COLO829 (cell line): ENCODE results near the gene OR6C65.
"Not testable (repeated sequence)": the region's sequence is repeated elsewhere in the genome, so short reads cannot be mapped to it uniquely, and the experiment has no call there.

Experiments used
- DNase-seq: peaks from one replicate; pipeline ENCODE4 v3.0.0; 2012; ENCODE audit warnings: low spot score

OR6C65 gene

GRCh38 chr12:55400229-55400628 is at the start of gene OR6C65:
Gene OR6C65, plus strand, starts transcription at chr12:55400529. Its CDS starts 0 bp downstream, at chr12:55400529.
- no peak for DNase-seq

DNA sequence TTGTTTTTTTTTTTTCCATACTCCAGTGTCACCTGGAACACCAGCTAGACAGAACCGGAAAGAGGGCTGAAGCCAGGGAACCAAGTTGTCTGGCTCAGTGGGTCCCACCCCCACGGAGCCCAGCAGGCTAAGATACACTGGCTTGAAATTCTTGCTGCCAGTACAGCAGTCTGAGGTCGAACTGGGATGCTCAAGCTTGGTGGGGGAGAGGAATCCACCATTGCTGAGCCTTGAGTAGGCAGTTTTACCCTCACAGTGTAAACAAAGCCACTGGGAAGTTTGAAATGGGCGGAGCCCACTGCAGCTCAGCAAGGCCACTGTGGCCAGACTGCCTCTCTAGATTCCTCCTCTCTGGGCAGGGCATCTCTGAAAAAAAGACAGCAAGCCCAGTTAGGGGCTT is 45.0 kb upstream of the OR6C65 start:
- not testable (repeated sequence) for DNase-seq

GRCh38 chr12:55362675-55363074 is 37.7 kb upstream of the OR6C65 start, which contains the start of gene OR6C75:
Gene OR6C75, plus strand, starts transcription at chr12:55362975. Its CDS starts 2,136 bp downstream, at chr12:55365111.
- no peak for DNase-seq

DNA sequence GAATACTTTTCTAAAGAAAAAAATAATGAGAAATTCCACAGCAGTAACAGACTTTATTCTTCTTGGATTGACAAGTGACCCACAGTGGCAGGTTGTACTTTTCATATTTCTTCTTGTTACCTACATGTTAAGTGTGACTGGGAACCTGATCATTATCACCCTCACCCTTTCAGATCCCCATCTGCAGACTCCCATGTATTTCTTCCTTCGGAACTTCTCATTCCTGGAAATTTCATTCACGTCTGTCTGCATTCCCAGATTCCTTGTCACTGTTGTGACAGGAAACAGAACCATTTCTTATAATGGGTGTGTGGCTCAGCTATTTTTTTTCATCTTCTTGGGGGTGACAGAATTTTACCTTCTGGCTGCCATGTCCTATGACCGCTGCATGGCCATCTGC is 35.2 kb upstream of the OR6C65 start:
- no peak for DNase-seq

- DNase-seq, result no peak
These were observed 27.8 kb upstream of the OR6C65 start for GRCh38 chr12:55372521-55372920.

- no peak for DNase-seq
These were observed 14.4 kb upstream of the OR6C65 start for GRCh38 chr12:55385891-55386290.

DNA sequence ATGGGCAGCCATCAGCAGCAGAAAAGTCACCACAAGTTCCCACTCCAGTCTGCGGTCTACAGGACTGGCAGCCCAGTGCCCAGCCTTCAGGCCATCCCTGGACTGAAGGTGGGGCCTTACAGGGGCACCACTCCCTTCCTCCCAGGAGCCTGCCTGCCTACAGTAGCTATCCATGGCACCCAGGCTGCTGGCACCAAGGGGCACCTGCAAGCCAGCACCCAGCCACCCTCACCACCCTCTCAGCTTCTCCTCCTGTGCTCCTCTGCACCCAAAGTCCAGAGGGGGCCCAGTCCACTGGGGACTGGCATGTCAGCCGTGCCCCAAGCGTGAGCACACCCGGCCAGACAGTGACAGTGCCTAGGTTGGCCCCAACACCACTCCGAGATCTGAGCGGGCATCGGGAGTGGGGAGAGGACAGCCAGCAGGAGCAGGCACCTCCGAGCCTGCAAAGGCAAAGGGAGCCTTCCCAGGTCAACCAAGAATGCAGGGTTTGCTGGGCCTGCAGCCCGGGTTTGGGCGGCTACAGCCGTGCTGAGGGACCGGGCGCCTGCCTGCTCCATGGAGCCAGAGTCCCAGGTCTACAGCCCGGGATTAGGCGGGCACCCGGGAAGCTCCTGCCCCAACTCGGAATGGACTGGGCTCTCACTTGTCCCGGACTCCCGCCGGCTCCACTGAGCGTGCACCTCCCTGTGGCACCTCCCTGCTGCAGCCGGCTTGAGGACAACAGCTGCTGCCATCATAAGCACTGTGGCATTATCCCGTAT is 8.1 kb upstream of the OR6C65 start:
- DNase-seq, result no peak

GRCh38 chr12:55396326-55396725 is 4.0 kb upstream of the OR6C65 start:
- no peak for DNase-seq

- no peak for DNase-seq
These were observed 7.5 kb downstream of the OR6C65 start for GRCh38 chr12:55407866-55408265.

DNA sequence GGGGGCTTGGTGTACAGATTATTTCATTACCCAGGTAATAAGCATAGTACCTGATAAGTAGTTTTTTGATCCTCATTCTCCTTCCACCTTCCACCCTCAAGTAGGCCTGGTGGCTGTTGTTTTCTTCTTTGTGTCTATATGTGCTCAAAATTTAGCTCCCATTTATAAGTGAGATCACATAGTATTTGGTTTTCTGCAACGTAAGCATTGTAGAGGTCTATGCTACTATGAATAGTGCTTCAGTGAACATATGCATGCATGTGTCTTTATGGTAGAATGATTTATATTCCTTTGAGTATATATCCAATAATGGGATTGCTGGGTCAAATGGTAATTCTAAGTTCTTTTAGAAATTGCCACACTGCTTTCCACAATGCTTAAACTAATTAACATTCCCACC is 8.8 kb downstream of the OR6C65 start:
- not testable (repeated sequence) for DNase-seq

DNA sequence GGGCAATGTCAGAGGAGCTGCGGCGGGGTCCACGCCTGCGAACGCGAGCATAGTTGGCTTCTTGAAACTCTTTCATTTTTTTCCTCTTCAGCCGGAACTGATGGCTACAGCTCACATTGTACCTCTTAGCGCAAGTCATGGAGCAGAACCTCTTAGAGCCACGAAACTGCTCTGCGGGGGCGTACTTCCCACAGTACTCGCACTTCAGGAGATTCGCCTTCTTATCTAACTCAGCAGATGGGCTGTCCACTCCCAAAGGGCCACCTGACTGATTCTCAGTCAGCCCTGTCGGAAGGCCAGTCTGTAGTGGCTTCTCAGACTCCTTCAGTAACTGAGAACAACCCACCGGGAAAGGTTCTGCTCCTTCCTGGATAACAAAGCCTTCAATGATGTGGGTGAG is 11.8 kb downstream of the OR6C65 start:
- not testable (repeated sequence) for DNase-seq

- not testable (repeated sequence) for DNase-seq
These were observed 13.4 kb downstream of the OR6C65 start for GRCh38 chr12:55413498-55414388.

DNA sequence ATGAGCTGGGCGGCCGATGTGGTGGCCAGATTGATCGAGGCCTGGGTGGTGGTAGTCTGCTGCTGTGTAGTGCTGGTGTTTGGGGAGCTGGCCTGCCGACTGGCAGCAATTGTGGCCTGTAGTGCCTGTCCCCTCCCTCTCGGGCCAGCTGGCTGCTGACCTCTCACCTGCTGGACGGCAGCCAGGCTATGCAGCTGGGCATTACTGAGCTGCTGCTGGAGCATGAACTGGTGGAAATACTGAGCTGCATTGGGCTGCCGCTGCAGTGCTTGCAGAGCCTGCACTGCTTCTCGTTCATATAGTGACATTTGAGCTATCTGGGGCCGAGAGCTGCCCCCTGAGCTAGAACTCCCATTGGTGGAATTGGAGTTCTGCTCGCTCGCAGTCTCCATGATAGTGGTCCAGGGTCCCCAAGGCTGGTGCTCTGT is 14.1 kb downstream of the OR6C65 start:
- not testable (repeated sequence) for DNase-seq

DNA sequence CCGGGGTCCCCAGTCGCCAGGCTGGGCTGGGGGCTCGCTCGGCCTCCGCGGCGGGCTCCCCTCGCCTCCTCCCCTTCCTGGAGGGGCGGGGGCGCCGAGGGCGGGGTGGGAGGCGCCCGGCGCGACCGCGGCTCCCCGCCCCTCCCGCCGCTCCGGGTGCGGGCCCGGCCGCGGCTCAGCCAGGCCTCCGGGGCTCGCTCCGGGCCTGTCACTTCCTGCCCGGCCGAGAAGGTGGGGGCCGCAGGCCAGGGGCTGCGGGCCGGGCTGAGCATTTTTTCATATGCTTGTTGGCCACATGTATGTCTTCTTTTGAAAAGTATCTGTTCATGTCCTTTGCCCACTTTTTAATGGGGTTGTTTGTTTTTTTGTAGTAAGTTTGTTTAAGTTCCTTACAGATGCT is 14.6 kb downstream of the OR6C65 start:
- DNase-seq, result not testable (repeated sequence)

GRCh38 chr12:55416961-55417360 is 16.6 kb downstream of the OR6C65 start:
- DNase-seq, result no peak

GRCh38 chr12:55420307-55420962 is 20.1 kb downstream of the OR6C65 start:
- DNase-seq, result no peak

GRCh38 chr12:55425954-55426353 is 25.6 kb downstream of the OR6C65 start, which contains the start of gene OR6C76:
Gene OR6C76, plus strand, starts transcription at chr12:55426254. Its CDS starts 0 bp downstream, at chr12:55426254.
- DNase-seq, result no peak

DNA sequence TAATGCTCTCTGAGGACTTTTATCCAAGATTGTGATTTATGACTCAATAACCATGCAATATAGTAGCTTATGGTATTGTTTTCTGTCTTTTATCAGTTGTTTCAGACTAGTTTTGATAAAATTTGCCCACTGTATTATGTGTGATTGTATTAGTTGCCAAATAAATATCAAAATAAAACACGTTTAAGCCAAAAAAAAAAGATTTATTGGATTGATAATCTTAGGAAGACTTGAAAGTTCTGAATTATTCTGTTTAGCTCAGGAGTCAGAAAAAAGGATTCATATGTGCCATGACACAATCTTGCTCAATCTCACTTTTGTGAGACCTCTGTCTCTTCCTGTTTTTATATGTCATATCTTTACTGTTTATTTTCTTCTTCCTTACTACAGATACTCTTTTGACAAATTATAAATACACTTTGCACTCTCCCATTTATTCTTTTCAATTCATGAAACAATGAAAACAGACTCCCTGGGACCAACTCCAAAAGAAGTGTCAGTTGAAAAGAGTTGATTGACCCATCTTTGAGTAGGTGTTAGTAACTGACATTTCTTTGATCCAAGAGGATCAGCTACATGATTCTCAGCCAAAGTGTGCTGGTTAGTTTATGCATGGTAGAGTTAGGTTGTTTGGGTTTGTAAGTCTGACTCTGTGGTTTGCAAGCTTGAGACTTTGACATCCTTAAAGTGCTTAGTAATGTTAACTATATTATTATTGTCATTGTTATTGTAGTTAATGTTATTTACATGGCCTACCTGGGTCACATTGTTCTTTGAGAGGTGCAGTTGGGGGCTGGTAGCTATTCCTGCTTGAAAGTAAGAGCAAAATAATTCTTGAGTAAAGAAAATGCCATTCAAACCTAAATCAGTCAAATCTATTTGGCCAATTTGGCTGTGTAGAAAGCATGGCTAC is 28.3 kb downstream of the OR6C65 start:
- no peak for DNase-seq

DNA sequence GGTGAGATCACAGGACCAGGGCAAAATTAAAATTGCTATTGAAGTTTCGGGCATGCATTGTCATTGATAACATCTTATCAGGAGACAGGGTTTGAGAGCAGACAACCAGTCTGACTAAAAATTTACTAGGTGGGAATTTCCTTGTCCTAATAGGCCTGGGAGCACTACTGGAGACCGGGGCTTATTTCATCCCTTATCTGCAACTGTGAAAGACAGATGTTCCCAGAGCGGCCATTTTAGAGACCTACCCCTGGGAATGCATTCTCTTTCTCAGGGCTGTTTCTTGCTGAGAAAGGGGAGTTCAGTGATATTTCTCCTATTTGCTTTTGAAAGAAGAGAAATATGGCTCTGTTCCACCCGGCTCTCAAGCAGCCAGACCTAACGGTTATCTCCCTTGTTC is 40.9 kb downstream of the OR6C65 start:
- not testable (repeated sequence) for DNase-seq

DNA sequence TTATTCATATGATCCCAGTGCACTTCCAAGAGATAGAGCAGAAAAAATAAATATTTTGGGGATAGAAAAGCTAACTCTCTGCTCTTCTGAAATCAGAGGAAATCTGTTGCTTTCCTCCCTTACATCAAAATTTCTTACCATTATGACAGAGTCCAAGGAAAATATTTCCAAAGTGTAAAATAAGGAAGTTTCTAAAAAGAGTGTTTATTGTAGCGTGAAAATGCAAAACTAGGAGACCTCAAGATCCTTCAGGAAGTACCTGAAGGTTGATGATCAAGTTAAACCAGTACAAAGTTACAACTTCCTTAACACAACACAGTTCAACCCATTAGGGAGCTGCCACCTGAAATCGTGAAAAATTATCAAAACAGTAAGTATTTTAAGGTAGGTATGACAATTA is 43.4 kb downstream of the OR6C65 start, which contains the start of gene OR6C2:
TSS of gene OR6C2 (plus strand) at position 301 of the 400 bp plus-strand sequence. CDS start 8,138 bp downstream, outside the sequence.
- DNase-seq, result no peak

GRCh38 chr12:55445357-55445756 is 45.0 kb downstream of the OR6C65 start:
- no peak for DNase-seq
